Eye (tissue), 1 donor: ENCODE data around the gene ATP13A1.
"Not testable (repeated sequence)": the region's sequence is repeated elsewhere in the genome, so short reads cannot be mapped to it uniquely, and the experiment has no call there.

Source experiments
- DNase-seq: peaks from one replicate; pipeline ENCODE4 v3.0.0-alpha.2; 2015

The ATP13A1 gene

GRCh38 chr19:19618219-19619051 is 45.0 kb downstream of the ATP13A1 start, which contains the start of gene PBX4:
PBX4 (minus strand) TSS chr19:19618687; CDS start chr19:19618629, 58 bp downstream.
- peak; percentile 99 for DNase-seq

- DNase-seq = no peak
These were observed 48.4 kb downstream of the ATP13A1 start for GRCh38 chr19:19615086-19615485.

GRCh38 chr19:19613506-19613905 is 50.0 kb downstream of the ATP13A1 start:
- no peak for DNase-seq

GRCh38 chr19:19610376-19611202 is 52.9 kb downstream of the ATP13A1 start:
- DNase-seq = no peak

GRCh38 chr19:19606686-19607085 is 56.8 kb downstream of the ATP13A1 start:
- not testable (repeated sequence) for DNase-seq

GRCh38 chr19:19606021-19606420 is 57.5 kb downstream of the ATP13A1 start:
- peak; percentile 31 for DNase-seq

- DNase-seq = no peak
These were observed 60.7 kb downstream of the ATP13A1 start for GRCh38 chr19:19602713-19603324.

GRCh38 chr19:19602136-19602712 is 61.3 kb downstream of the ATP13A1 start:
- no peak for DNase-seq

GRCh38 chr19:19600793-19601330 is 62.6 kb downstream of the ATP13A1 start:
- DNase-seq = no peak

- DNase-seq = not testable (repeated sequence)
These were observed 64.6 kb downstream of the ATP13A1 start for GRCh38 chr19:19598728-19599451.

GRCh38 chr19:19597809-19598306 is 65.6 kb downstream of the ATP13A1 start:
- no peak for DNase-seq
